AG04450 (cell line): ENCODE measurements around the gene VGLL4. TPM values are rescaled to one million over a fixed set of nuclear protein-coding genes. Genes with fewer than 3 reads are reported as not detected.
A peak's percentile ranks its signal among the peaks of the same experiment; 100 is the strongest.

ENCODE experiments used
- CTCF ChIA-PET: fragments of 300-600, 350-600 bp; formaldehyde crosslinking; extraction: SDS; loops from one replicate; lab custom pipeline; 2022; ENCODE audit warnings: antibody characterized with exemption, inconsistent platforms; lab: Charles Lee
- POLR2A ChIA-PET: fragments of 350-600 bp; formaldehyde crosslinking; extraction: SDS; loops from one replicate; lab custom pipeline; 2021; ENCODE audit warnings: antibody characterized with exemption, inconsistent platforms; lab: Yijun Ruan, JAX
- DNase-seq: peaks from one replicate; pipeline ENCODE4 v3.0.0-alpha.2; 2011; ENCODE audit warnings: low read depth, low spot score
- H3K27ac ChIP-seq: one replicate; pipeline ENCODE4 v1.5.1; 2012; ENCODE audit warnings: low read depth, low read length, control low read depth
- H3K27me3 ChIP-seq: one replicate; pipeline ENCODE4 v1.6.0; 2012; ENCODE audit warnings: low read length; ENCODE audit not compliant: control insufficient read depth, insufficient read depth
- H3K4me3 ChIP-seq: 2 replicates; pipeline ENCODE4 v1.5.1; 2011; ENCODE audit warnings: mild to moderate bottlenecking, low read depth, low read length, control low read depth
- H3K9me3 ChIP-seq: 2 replicates; pipeline ENCODE4 v1.5.1; 2012; ENCODE audit warnings: low read length; ENCODE audit not compliant: control insufficient read depth, insufficient read depth
- polyA plus RNA-seq: library from polyadenylated mRNA; depleted of rRNA; stranded (reverse); fragments of >200 nt; gene quantifications from 2 replicates; pipeline ENCODE4 v1.2.3, GENCODE V29; 2011
- TF ChIP-seq, protein P1 (sequence below): IDR thresholded peaks from 2 replicates; pipeline ENCODE4 v1.5.1; 2011; ENCODE audit warnings: low read depth, low read length, control low read depth, inconsistent platforms

VGLL4 gene
- polyA plus RNA-seq, 1 experiment: 30.5 TPM

GRCh38 chr3:11552289-11553264, 91.1 kb downstream of the VGLL4 start:
- CTCF ChIA-PET: no interaction called here
- POLR2A ChIA-PET: interaction anchor here (0.9 to 1.1 kb wide), 2 partner anchors 16 to 45 kb away, joined by 3 read pairs; no protein-coding TSS in a partner anchor
- Histone ChIP-seq H3K27ac (no peak overlapping the region), H3K9me3 (no peaks in the 10 kb centered on the region; the same call in 1 of the 2 replicates), H3K27me3 (no peaks in the 10 kb centered on the region), H3K4me3 (no peak overlapping the region)
- TF ChIP-seq, protein P1, sequence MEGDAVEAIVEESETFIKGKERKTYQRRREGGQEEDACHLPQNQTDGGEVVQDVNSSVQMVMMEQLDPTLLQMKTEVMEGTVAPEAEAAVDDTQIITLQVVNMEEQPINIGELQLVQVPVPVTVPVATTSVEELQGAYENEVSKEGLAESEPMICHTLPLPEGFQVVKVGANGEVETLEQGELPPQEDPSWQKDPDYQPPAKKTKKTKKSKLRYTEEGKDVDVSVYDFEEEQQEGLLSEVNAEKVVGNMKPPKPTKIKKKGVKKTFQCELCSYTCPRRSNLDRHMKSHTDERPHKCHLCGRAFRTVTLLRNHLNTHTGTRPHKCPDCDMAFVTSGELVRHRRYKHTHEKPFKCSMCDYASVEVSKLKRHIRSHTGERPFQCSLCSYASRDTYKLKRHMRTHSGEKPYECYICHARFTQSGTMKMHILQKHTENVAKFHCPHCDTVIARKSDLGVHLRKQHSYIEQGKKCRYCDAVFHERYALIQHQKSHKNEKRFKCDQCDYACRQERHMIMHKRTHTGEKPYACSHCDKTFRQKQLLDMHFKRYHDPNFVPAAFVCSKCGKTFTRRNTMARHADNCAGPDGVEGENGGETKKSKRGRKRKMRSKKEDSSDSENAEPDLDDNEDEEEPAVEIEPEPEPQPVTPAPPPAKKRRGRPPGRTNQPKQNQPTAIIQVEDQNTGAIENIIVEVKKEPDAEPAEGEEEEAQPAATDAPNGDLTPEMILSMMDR: no peak
- no peak for DNase-seq

- Histone ChIP-seq H3K9me3 (no peaks in the 10 kb centered on the region; the same call in 1 of the 2 replicates), H3K27ac (no peak overlapping the region), H3K4me3 (no peak overlapping the region), H3K27me3 (no peaks in the 10 kb centered on the region)
- ChIA-PET CTCF (interaction anchor here (0.6 to 0.8 kb wide), 2 partner anchors 20 to 101 kb away, joined by 4 to 6 read pairs; no protein-coding TSS in a partner anchor), POLR2A (interaction anchor here (0.7 kb wide), 1 partner anchor 42 kb away, joined by 4 read pairs; no protein-coding TSS in a partner anchor)
- no peak for DNase-seq
- TF ChIP-seq, protein P1: no peak
These were observed 92.7 kb downstream of the VGLL4 start for GRCh38 chr3:11551036-11551435.

DNA sequence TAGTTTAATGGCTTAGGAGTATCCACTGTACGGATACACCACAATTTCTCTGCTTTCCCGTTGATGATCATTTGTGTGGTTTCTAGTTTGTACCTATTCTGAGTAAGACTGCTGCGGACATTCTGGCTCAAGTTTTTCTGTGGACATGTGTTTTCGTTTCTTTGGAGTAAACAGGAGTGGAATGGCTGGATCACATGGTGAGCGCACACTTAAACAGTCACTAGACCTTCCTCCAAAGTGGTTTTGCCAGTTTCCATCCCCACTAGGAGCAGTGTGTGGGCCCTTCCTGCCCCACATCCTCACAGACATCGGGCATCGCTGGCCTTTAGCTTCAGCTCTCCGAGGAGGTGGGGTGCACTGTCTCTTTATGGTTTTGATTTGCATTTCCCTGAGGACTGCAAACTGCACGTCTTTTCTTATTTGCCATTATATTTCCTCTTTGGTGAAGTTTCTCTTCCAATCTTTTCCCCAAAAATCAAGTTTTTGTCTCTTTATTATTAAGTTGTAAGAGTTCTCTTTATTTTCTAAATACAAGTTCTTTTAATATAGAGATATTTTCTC, 94.1 kb downstream of the VGLL4 start:
- no peak for DNase-seq
- POLR2A ChIA-PET: no interaction called here
- TF ChIP-seq, protein P1: no peak
- H3K27me3 ChIP-seq: no peaks in the 10 kb centered on the region
- H3K27ac ChIP-seq: no peak overlapping the region
- no peaks in the 10 kb centered on the region; the same call in 1 of the 2 replicates for H3K9me3 ChIP-seq
- H3K4me3 ChIP-seq: no peak overlapping the region
- CTCF ChIA-PET: no interaction called here

- no peak for DNase-seq
- H3K9me3 ChIP-seq: no peaks in the 10 kb centered on the region; the same call in 1 of the 2 replicates
- H3K4me3 ChIP-seq: no peak overlapping the region
- H3K27ac ChIP-seq: peak overlapping the region; percentile 54
- CTCF ChIA-PET: no interaction called here
- TF ChIP-seq, protein P1: no peak
- POLR2A ChIA-PET: interaction anchor here (0.8 kb wide), 1 partner anchor 39 kb away, joined by 3 read pairs; no protein-coding TSS in a partner anchor
- no peaks in the 10 kb centered on the region for H3K27me3 ChIP-seq
These were observed 95.0 kb downstream of the VGLL4 start for GRCh38 chr3:11548721-11549131.
